PFSK-1 (cell line): ENCODE results near the gene NFS1.
A peak's percentile ranks its signal among the peaks of the same experiment; 100 is the strongest.

Experiments
- FOXP2 ChIP-seq: optimal IDR thresholded peaks from 2 replicates; pipeline ENCODE3; 2011; ENCODE audit warnings: borderline replicate concordance, control low read depth, inconsistent platforms; ENCODE audit not compliant: insufficient read depth; ENCODE audit errors: extremely low read length, extremely low read depth
- POLR2AphosphoS5 ChIP-seq: IDR thresholded peaks from 2 replicates; pipeline ENCODE4 v1.6.1; 2012; ENCODE audit warnings: low read depth, mild to moderate bottlenecking, control low read depth, low read length, moderate library complexity
- SIN3A ChIP-seq: IDR thresholded peaks from 2 replicates; pipeline ENCODE4 v1.6.1; 2012; ENCODE audit warnings: mild to moderate bottlenecking, low read length, moderate library complexity, borderline replicate concordance; ENCODE audit not compliant: insufficient read depth
- TAF1 ChIP-seq: IDR thresholded peaks from 2 replicates; pipeline ENCODE4 v1.6.1; 2012; ENCODE audit warnings: low read length, control low read depth, borderline replicate concordance; ENCODE audit not compliant: insufficient read depth
- TF ChIP-seq, protein P1 (sequence below), 2 experiments: IDR thresholded peaks; 2 replicates each; pipeline versions ENCODE4 v1.6.1 to v1.8.0; 2011 to 2012; ENCODE audit warnings: low read depth in 2 of 2, low read length in 2 of 2, control low read depth in 1 of 2, inconsistent platforms in 1 of 2, mild to moderate bottlenecking in 1 of 2, moderate library complexity in 1 of 2; ENCODE audit not compliant: insufficient read depth in 1 of 2

Gene NFS1

GRCh38 chr20:35648836-35649235 is 50.3 kb downstream of the NFS1 start:
- TF ChIP-seq FOXP2 (no peak), SIN3A (no peak), POLR2AphosphoS5 (no peak), TAF1 (no peak)
- TF ChIP-seq, protein P1, sequence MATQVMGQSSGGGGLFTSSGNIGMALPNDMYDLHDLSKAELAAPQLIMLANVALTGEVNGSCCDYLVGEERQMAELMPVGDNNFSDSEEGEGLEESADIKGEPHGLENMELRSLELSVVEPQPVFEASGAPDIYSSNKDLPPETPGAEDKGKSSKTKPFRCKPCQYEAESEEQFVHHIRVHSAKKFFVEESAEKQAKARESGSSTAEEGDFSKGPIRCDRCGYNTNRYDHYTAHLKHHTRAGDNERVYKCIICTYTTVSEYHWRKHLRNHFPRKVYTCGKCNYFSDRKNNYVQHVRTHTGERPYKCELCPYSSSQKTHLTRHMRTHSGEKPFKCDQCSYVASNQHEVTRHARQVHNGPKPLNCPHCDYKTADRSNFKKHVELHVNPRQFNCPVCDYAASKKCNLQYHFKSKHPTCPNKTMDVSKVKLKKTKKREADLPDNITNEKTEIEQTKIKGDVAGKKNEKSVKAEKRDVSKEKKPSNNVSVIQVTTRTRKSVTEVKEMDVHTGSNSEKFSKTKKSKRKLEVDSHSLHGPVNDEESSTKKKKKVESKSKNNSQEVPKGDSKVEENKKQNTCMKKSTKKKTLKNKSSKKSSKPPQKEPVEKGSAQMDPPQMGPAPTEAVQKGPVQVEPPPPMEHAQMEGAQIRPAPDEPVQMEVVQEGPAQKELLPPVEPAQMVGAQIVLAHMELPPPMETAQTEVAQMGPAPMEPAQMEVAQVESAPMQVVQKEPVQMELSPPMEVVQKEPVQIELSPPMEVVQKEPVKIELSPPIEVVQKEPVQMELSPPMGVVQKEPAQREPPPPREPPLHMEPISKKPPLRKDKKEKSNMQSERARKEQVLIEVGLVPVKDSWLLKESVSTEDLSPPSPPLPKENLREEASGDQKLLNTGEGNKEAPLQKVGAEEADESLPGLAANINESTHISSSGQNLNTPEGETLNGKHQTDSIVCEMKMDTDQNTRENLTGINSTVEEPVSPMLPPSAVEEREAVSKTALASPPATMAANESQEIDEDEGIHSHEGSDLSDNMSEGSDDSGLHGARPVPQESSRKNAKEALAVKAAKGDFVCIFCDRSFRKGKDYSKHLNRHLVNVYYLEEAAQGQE (IDR thresholded peaks at IDR 0.05; ENCODE audit: insufficient read depth in 1 of 2, low read depth in 2 of 2, low read length in 2 of 2), result no peak

- TF ChIP-seq POLR2AphosphoS5, result no peak
- no peak for TF ChIP-seq TAF1
- no peak for TF ChIP-seq SIN3A
- TF ChIP-seq FOXP2, result no peak
- TF ChIP-seq, protein P1 (IDR thresholded peaks at IDR 0.05; ENCODE audit: insufficient read depth in 1 of 2, low read depth in 2 of 2, low read length in 2 of 2), result no peak
Observed at GRCh38 chr20:35644806-35645205, 54.3 kb downstream of the NFS1 start.

GRCh38 chr20:35643045-35643444 is 56.1 kb downstream of the NFS1 start:
- no peak for TF ChIP-seq FOXP2
- TF ChIP-seq POLR2AphosphoS5, result no peak
- TF ChIP-seq SIN3A, result no peak
- no peak for TF ChIP-seq TAF1
- TF ChIP-seq, protein P1 (IDR thresholded peaks at IDR 0.05; ENCODE audit: insufficient read depth in 1 of 2, low read depth in 2 of 2, low read length in 2 of 2), result no peak

DNA sequence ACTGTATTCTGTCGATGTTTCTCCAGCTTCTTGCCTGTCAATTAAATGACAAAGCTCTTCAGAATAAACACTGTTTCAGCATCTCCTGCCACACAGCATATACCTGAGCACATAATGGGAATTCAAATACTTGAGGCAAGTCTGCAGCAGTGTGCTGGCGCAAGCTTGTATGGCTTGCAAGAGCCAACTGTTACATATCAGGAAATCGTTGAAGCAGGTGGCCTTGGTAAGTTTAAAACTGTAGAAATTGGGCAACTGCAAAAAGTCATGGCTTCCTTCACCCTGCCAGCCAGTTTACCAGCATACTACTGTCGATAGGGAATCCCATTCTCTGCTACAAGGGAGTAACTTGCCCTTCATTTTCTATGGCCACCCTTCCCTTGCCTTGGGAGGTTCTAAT is 57.4 kb downstream of the NFS1 start:
- TF ChIP-seq TAF1, result no peak
- no peak for TF ChIP-seq FOXP2
- no peak for TF ChIP-seq SIN3A
- peak; percentile 38; the same call in 1 of the 2 replicates for TF ChIP-seq POLR2AphosphoS5

- TF ChIP-seq POLR2AphosphoS5, result 0 out of 2 replicates have a peak, but pooled peaks have one; percentile 44
- TF ChIP-seq SIN3A, result no peak
Observed at GRCh38 chr20:35640724-35641123, 58.4 kb downstream of the NFS1 start.

DNA sequence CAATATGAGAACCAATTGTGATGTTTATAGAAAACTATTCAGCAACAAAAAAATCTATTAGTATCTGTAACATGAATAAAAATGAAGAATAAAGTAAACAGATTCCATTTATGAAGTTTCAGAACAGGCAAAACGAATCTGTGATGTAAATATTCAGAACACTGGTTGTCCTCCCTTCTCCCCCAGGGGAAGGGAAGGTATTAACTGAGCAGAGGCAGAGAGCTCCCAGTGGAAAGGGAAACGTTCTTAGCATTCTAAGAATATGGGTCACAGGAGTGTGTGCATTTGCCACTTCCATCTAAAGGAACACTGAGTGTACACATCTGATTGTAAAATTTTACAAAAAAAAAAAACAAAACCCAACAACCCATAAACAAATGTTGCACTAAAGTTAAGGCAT is 60.4 kb downstream of the NFS1 start:
- TF ChIP-seq SIN3A, result no peak
- TF ChIP-seq POLR2AphosphoS5, result no peak
- no peak for TF ChIP-seq FOXP2
- TF ChIP-seq, protein P1 (IDR thresholded peaks at IDR 0.05; ENCODE audit: insufficient read depth in 1 of 2, low read depth in 2 of 2, low read length in 2 of 2), result no peak
- TF ChIP-seq TAF1, result no peak
